ENCODE measurements around the gene FCAR. TPM values are rescaled to one million over a fixed set of nuclear protein-coding genes. Genes with fewer than 3 reads are reported as not detected.
A peak's percentile ranks its signal among the peaks of the same experiment; 100 is the strongest.
"Not testable (repeated sequence)": the region's sequence is repeated elsewhere in the genome, so short reads cannot be mapped to it uniquely, and the experiment has no call there.

Gene FCAR
- total and polyA plus RNA-seq, 2 experiments from 2014 or later, result not detected

GRCh38 chr19:54893406-54893805, 19.4 kb downstream of the FCAR start (continued):
- TF ChIP-seq REST (IDR thresholded peaks at IDR 0.05; ENCODE audit: unreplicated experiment), result no peak

GRCh38 chr19:54894106-54894505, 20.1 kb downstream of the FCAR start:
- H3K36me3 ChIP-seq (ENCODE audit: insufficient read depth); H3K9me2 ChIP-seq (ENCODE audit: insufficient read depth); H3K79me2 ChIP-seq (replicated peaks; ENCODE audit: insufficient read depth); H4K20me1 ChIP-seq (replicated peaks; ENCODE audit: insufficient read depth); H2AFZ ChIP-seq; H3F3A ChIP-seq (replicated peaks; ENCODE audit: low read depth); H3K4me1 ChIP-seq (ENCODE audit: insufficient read depth); DNase-seq (ENCODE audit: low spot score); ATAC-seq; H3K27me3 ChIP-seq (ENCODE audit: insufficient read depth); H3K36me3 Mint-ChIP-seq (ENCODE audit: low read depth): not testable (repeated sequence)
- 0 out of 2 replicates have a peak overlapping the region, but pooled peaks have one; percentile 49 for H3K4me2 ChIP-seq
- peak overlapping the region; percentile 13 for H3K4me3 ChIP-seq
- peak overlapping the region; percentile 74 for H3K27ac ChIP-seq (ENCODE audit: low read depth)
- H3K4me1 Mint-ChIP-seq, result peaks cover 29% of the 10 kb centered on the region
- H3K27me3 Mint-ChIP-seq (ENCODE audit: insufficient read depth, low read depth, poor library complexity), result peaks cover 11% of the 10 kb centered on the region
- H3K27ac Mint-ChIP-seq, result peak overlapping the region; percentile 72; the same call in 1 of the 2 replicates
- peak overlapping the region; percentile 26; the same call in 1 of the 3 replicates for H3K4me3 Mint-ChIP-seq
- H3K9me3 Mint-ChIP-seq, result peaks cover 31% of the 10 kb centered on the region

DNA sequence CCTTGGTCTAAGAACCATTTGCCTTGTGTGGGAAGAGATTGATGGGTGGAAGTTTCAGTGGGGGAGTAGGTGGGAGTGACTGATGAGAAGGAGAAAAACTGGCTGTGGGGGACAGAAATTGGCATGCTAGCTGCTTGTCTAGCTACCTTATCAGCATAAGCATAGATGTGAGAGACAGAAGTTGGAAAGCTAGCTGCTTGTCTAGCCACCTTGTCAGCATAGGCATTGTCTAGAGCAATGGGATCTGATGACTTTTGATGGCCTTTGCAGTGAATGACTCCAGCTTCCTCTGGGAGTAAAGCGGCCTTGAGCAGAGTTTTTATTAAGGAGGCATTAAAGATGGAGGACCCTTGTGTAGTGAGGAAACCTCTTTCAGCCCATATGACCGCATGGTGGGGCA, 22.0 kb downstream of the FCAR start:
- Histone ChIP-seq H2AFZ (no peak overlapping the region), H3K27ac (ENCODE audit: low read depth) (no peak overlapping the region), H3K4me1 (ENCODE audit: insufficient read depth) (peaks cover 4% of the 10 kb centered on the region), H3K4me3 (no peak overlapping the region), H3K79me2 (replicated peaks; ENCODE audit: insufficient read depth) (no peaks in the 10 kb centered on the region), H3K27me3 (ENCODE audit: insufficient read depth) (no peaks in the 10 kb centered on the region), H3F3A (replicated peaks; ENCODE audit: low read depth) (peaks cover 4% of the 10 kb centered on the region; the same call in 1 of the 2 replicates), H3K36me3 (ENCODE audit: insufficient read depth) (no peaks in the 10 kb centered on the region), H3K9me2 (ENCODE audit: insufficient read depth) (no peaks in the 10 kb centered on the region), H3K4me2 (peak overlapping the region; percentile 38; the same call in 1 of the 2 replicates), H4K20me1 (replicated peaks; ENCODE audit: insufficient read depth) (no peaks in the 10 kb centered on the region)
- peaks cover 38% of the 10 kb centered on the region for H3K9me3 Mint-ChIP-seq
- H3K4me3 Mint-ChIP-seq, result no peak overlapping the region
- DNase-seq (ENCODE audit: low spot score), result no peak
- H3K27me3 Mint-ChIP-seq (ENCODE audit: insufficient read depth, low read depth, poor library complexity), result peaks cover 10% of the 10 kb centered on the region
- peaks cover 7% of the 10 kb centered on the region; the same call in 2 of the 3 replicates for H3K36me3 Mint-ChIP-seq (ENCODE audit: low read depth)
- no peak for ATAC-seq
- H3K27ac Mint-ChIP-seq, result no peak overlapping the region
- peaks cover 32% of the 10 kb centered on the region for H3K4me1 Mint-ChIP-seq
- TF ChIP-seq ZNF114 (CRISPR knock-in tag; IDR thresholded peaks at IDR 0.05) (no peak), ZNF462 (CRISPR knock-in tag; IDR thresholded peaks at IDR 0.05) (no peak), STAT1 (IDR thresholded peaks at IDR 0.05; ENCODE audit: unreplicated experiment) (no peak), ZNF331 (CRISPR knock-in tag; IDR thresholded peaks at IDR 0.05; ENCODE audit: low read depth) (no peak), NANOG (IDR thresholded peaks at IDR 0.05; ENCODE audit: borderline replicate concordance) (no peak), CREB1 (CRISPR knock-in tag; IDR thresholded peaks at IDR 0.05; ENCODE audit: low read depth) (no peak), EZH2phosphoT487 (IDR thresholded peaks at IDR 0.05; ENCODE audit: unreplicated experiment) (no peak)
- TF ChIP-seq, protein P1, sequence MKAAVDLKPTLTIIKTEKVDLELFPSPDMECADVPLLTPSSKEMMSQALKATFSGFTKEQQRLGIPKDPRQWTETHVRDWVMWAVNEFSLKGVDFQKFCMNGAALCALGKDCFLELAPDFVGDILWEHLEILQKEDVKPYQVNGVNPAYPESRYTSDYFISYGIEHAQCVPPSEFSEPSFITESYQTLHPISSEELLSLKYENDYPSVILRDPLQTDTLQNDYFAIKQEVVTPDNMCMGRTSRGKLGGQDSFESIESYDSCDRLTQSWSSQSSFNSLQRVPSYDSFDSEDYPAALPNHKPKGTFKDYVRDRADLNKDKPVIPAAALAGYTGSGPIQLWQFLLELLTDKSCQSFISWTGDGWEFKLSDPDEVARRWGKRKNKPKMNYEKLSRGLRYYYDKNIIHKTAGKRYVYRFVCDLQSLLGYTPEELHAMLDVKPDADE (IDR thresholded peaks at IDR 0.05), result no peak
